HUDEP-2 (cell line): Measurements from ENCODE around the gene STX17.

Source experiments
- DNase-seq, 76 experiments: peaks; one replicate each; lab custom pipeline; 2025; ENCODE audit not compliant: unreplicated experiment in 76 of 76; lab: John Stamatoyannopoulos, UW

The STX17 gene

GRCh38 chr9:99905833-99906402 is 536 bp upstream of the STX17 start:
- DNase-seq = no peak

- peak in 1 of 76 experiments; percentile 40 for DNase-seq
Observed at GRCh38 chr9:99907208-99907532, 716 bp downstream of the STX17 start.

GRCh38 chr9:99911600-99911999 is 5.1 kb downstream of the STX17 start:
- DNase-seq = no peak

- DNase-seq = no peak
Observed at GRCh38 chr9:99916650-99917049, 10.2 kb downstream of the STX17 start.

GRCh38 chr9:99918134-99918533 is 11.7 kb downstream of the STX17 start:
- no peak for DNase-seq

GRCh38 chr9:99919930-99920329 is 13.5 kb downstream of the STX17 start:
- DNase-seq = no peak

GRCh38 chr9:99921875-99922710 is 15.6 kb downstream of the STX17 start:
- no peak for DNase-seq

- DNase-seq = no peak
Observed at GRCh38 chr9:99922711-99923030, 16.2 kb downstream of the STX17 start.

- no peak for DNase-seq
Observed at GRCh38 chr9:99925541-99925940, 19.1 kb downstream of the STX17 start.

- DNase-seq = no peak
Observed at GRCh38 chr9:99929652-99930051, 23.2 kb downstream of the STX17 start.

- DNase-seq = no peak
Observed at GRCh38 chr9:99931155-99931840, 24.8 kb downstream of the STX17 start.

GRCh38 chr9:99936947-99937587 is 30.6 kb downstream of the STX17 start:
- no peak for DNase-seq

GRCh38 chr9:99947395-99947794 is 40.9 kb downstream of the STX17 start:
- no peak for DNase-seq

GRCh38 chr9:99948482-99948881 is 42.0 kb downstream of the STX17 start:
- DNase-seq = no peak

- no peak for DNase-seq
Observed at GRCh38 chr9:99948896-99949295, 42.4 kb downstream of the STX17 start.

GRCh38 chr9:99953861-99954507 is 47.5 kb downstream of the STX17 start:
- no peak for DNase-seq

GRCh38 chr9:99954819-99955218 is 48.4 kb downstream of the STX17 start:
- DNase-seq = no peak

GRCh38 chr9:99955606-99956005 is 49.2 kb downstream of the STX17 start:
- no peak for DNase-seq

- DNase-seq = no peak
Observed at GRCh38 chr9:99962680-99963261, 56.3 kb downstream of the STX17 start.

- DNase-seq = no peak
Observed at GRCh38 chr9:99964336-99964735, 57.9 kb downstream of the STX17 start.

GRCh38 chr9:99966001-99966400 is 59.5 kb downstream of the STX17 start:
- no peak for DNase-seq
